K562 (cell line): Measurements from ENCODE around the gene TCF12. TPM values are rescaled to one million over a fixed set of nuclear protein-coding genes. Genes with fewer than 3 reads are reported as not detected.

Source experiments
- ATF3 ChIP-seq, 2 experiments: fragments of 450-650 bp in 1 of 2; sonication (generic) in 1 of 2; formaldehyde crosslinking in 1 of 2; IDR thresholded peaks in 1 of 2; conservative IDR thresholded peaks in 1 of 2; 2 replicates each; pipeline versions ENCODE4 v1.6.1 to v1.8.1; 2016 to 2023; ENCODE audit warnings: mild to moderate bottlenecking in 2 of 2, moderate library complexity in 2 of 2, inconsistent platforms in 1 of 2, missing genetic modification reagents in 1 of 2
- ATF7 ChIP-seq: fragments of 450-650 bp; IDR thresholded peaks from 2 replicates; pipeline ENCODE4 v1.7.1; 2014; ENCODE audit warnings: mild to moderate bottlenecking, moderate library complexity
- FOXK2 ChIP-seq, 2 experiments: fragments of 450-650 bp; IDR thresholded peaks in 1 of 2; conservative IDR thresholded peaks in 1 of 2; 2 replicates each; pipeline ENCODE4 v1.6.1; 2016; ENCODE audit warnings: low read depth in 2 of 2, mild to moderate bottlenecking in 1 of 2
- JUNB ChIP-seq: fragments of 450-650 bp; formaldehyde crosslinking; conservative IDR thresholded peaks from 2 replicates; pipeline ENCODE4 v1.4.0; 2020; ENCODE audit warnings: mild to moderate bottlenecking
- MGA ChIP-seq: fragments of 450-650 bp; IDR thresholded peaks from 2 replicates; pipeline ENCODE4 v1.6.1; 2016; ENCODE audit warnings: mild to moderate bottlenecking, moderate library complexity
- NRF1 ChIP-seq, 2 experiments: fragments of 450-650 bp; IDR thresholded peaks in 1 of 2; conservative IDR thresholded peaks in 1 of 2; 2 replicates each; pipeline ENCODE4 v1.6.1; 2014; ENCODE audit warnings: mild to moderate bottlenecking in 2 of 2
- PTBP1 ChIP-seq: fragments of 200-400 bp; formaldehyde crosslinking; IDR thresholded peaks from 2 replicates; pipeline ENCODE4 v1.6.1; 2017; ENCODE audit warnings: low read depth, low read length
- RB1 ChIP-seq: fragments of 450-650 bp; IDR thresholded peaks from 2 replicates; pipeline ENCODE4 v1.6.1; 2017; ENCODE audit warnings: low read depth, mild to moderate bottlenecking
- ZNF584 ChIP-seq: fragments of 200-800 bp; sonication (Bioruptor generic); IDR thresholded peaks from 2 replicates; pipeline ENCODE4 v1.6.1; 2016; ENCODE audit warnings: low read depth, mild to moderate bottlenecking, missing genetic modification characterization, missing compliant biosample characterization
- ZNF639 ChIP-seq, 2 experiments: fragments of 200-800 bp in 1 of 2; sonication (Bioruptor generic) in 1 of 2; sonication (generic) in 1 of 2; formaldehyde crosslinking in 1 of 2; IDR thresholded peaks in 1 of 2; conservative IDR thresholded peaks in 1 of 2; 2 replicates each; pipeline versions ENCODE4 v1.5.0 to v1.6.1; 2016 to 2020; ENCODE audit warnings: missing compliant biosample characterization in 1 of 2, missing genetic modification characterization in 1 of 2, missing genetic modification reagents in 1 of 2
- polyA plus RNA-seq, 8 experiments: library from polyadenylated mRNA; depleted of rRNA in 4 of 8; stranded (reverse) in 5 of 8; unstranded in 3 of 8; fragments of >200 nt; fragmentation: Nextera tagmentation in 2 of 8; fragmentation: Illumina TruSeq in 1 of 8; extraction: Ambion mirVana in 2 of 8; extraction: Trizol in 1 of 8; gene quantifications; 2 replicates each; pipeline versions ENCODE4 v1.2.1 to v1.2.3, GENCODE V29; 2011 to 2014; ENCODE audit warnings: inconsistent platforms in 1 of 8, missing spikeins in 1 of 8
- total RNA-seq, 7 experiments: library from RNA; depleted of rRNA in 6 of 7; stranded (reverse); fragments of >200 nt in 6 of 7; fragmentation: Illumina TruSeq in 2 of 7; extraction: Trizol in 2 of 7; gene quantifications; 2 replicates each; pipeline versions ENCODE4 v1.2.1 to v1.2.3, GENCODE V29; 2011 to 2021; ENCODE audit warnings: low replicate concordance in 1 of 7

TCF12 gene
- total and polyA plus RNA-seq, 9 of the 15 experiments (the other 6 are each of a cell fraction or from before 2014, with no cell fraction given): 10.5 to 132 (median 52.9) TPM

GRCh38 chr15:57312318-57313133 lies 394.1 kb downstream of the TCF12 start (continued):
- TF ChIP-seq MGA: peak; percentile 85
- TF ChIP-seq ATF7: 0 out of 2 replicates have a peak, but pooled peaks have one; percentile 31
- TF ChIP-seq FOXK2 (conservative IDR thresholded peaks at IDR 0.05 in 1 of 2, IDR thresholded peaks at IDR 0.05 in 1 of 2; ENCODE audit: low read depth in 2 of 2): peak; percentile 9 to 38; a peak in 2 of 4 replicates
- TF ChIP-seq ZNF639 (CRISPR knock-in tag; conservative IDR thresholded peaks at IDR 0.05 in 1 of 2, IDR thresholded peaks at IDR 0.05 in 1 of 2): 0 out of 4 replicates have a peak, but pooled peaks of 1 of the 2 experiments have one; percentile 59
- TF ChIP-seq RB1: peak; percentile 15; the same call in 1 of the 2 replicates
- no peak for TF ChIP-seq JUNB (CRISPR knock-in tag)
- 0 out of 4 replicates have a peak, but pooled peaks of 1 of the 2 experiments have one; percentile 14 for TF ChIP-seq NRF1 (conservative IDR thresholded peaks at IDR 0.05 in 1 of 2, IDR thresholded peaks at IDR 0.05 in 1 of 2)
- TF ChIP-seq ZNF584: peak; percentile 77
- TF ChIP-seq PTBP1: no peak
- no peak for TF ChIP-seq ATF3 (IDR thresholded peaks at IDR 0.05)
- no peak for TF ChIP-seq ATF3 (CRISPR knock-in tag; conservative IDR thresholded peaks at IDR 0.05)
